NCI-H187 (cell line): Measurements from ENCODE around the gene MC1R.
"Not testable (repeated sequence)": the region's sequence is repeated elsewhere in the genome, so short reads cannot be mapped to it uniquely, and the experiment has no call there.

Experiments used
- DNase-seq, 2 experiments: peaks; one replicate each; lab custom pipeline; 2025; lab: John Stamatoyannopoulos, UW

MC1R gene

DNA sequence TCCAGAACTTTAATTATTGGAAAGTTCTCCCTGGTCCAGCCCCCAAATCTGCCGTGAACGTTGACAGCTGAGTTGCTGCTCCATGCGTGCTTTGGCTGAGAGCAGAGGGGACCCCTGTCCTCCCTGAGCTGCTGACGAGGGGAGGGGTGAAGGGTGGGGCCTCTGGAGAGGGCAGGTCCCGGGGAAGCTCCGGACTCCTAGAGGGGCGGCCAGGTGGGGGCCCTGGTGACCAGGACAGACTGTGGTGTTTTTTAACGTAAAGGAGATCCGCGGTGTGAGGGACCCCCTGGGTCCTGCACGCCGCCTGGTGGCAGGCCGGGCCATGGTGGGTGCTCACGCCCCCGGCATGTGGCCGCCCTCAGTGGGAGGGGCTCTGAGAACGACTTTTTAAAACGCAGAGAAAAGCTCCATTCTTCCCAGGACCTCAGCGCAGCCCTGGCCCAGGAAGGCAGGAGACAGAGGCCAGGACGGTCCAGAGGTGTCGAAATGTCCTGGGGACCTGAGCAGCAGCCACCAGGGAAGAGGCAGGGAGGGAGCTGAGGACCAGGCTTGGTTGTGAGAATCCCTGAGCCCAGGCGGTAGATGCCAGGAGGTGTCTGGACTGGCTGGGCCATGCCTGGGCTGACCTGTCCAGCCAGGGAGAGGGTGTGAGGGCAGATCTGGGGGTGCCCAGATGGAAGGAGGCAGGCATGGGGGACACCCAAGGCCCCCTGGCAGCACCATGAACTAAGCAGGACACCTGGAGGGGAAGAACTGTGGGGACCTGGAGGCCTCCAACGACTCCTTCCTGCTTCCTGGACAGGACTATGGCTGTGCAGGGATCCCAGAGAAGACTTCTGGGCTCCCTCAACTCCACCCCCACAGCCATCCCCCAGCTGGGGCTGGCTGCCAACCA lies at the start of gene MC1R:
Gene MC1R (plus strand): TSS at position 410 of the 895 bp plus-strand sequence. CDS start 397 bp downstream, at position 807.
- DNase-seq, result no peak

DNA sequence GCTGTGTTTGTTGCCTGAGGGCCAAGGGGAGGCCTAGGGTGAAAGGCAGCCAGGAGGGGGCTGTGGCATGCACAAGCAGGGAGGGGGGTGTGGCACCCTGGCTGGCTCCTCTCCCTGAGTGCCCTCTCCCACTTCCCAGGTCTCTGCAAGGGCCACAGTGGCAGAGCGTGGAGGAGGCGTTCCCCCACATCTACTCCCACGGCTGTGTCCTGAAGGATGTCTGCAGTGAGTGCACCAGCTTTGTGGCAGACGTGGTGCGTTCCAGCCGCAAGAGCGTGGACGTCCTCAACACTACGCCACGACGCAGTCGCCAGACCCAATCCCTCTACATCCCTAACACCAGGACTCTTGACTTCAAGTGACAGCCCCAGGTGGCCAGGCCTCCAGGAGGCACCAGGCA lies 48.8 kb upstream of the MC1R start:
- DNase-seq, result no peak

DNA sequence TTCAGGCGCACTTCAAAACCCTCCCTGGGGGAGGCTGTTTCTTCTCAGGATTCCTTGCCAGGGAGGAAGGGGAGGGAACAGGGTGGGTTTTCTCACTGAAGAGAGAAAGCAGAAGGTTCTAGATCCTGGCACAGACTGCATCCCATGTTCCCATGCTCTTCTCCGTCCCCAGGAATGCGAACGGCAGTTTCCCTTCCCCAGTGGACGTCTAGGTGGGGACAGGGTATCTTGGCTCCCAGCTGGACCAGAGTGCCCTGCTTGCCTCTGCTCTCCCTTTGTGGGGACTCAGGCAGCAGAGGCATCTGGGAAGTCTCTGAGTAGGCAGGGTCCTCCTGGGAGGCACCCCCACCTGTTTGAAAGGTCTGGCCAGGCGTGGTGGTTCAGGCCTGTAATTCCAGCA lies 48.2 kb upstream of the MC1R start:
- DNase-seq, result no peak

DNA sequence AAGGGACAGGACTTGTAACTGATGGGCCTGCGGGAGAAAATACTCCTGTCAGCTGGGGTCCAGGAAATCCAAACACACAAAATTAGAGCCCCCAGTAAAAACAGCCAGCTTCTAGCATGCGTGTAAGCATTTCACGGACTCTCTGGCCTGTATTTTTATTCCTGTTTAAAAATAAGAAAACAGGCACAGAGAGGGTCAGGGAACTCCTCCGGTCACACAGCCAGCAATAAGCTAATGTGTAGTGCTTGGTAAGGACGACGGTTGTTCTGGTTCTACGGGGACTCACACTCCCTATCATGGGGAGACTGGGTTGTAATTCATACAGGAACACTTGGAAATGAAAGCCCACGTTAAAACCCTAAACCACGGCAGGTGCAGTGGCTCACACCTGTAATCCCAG lies 46.8 kb upstream of the MC1R start:
- no peak for DNase-seq

DNA sequence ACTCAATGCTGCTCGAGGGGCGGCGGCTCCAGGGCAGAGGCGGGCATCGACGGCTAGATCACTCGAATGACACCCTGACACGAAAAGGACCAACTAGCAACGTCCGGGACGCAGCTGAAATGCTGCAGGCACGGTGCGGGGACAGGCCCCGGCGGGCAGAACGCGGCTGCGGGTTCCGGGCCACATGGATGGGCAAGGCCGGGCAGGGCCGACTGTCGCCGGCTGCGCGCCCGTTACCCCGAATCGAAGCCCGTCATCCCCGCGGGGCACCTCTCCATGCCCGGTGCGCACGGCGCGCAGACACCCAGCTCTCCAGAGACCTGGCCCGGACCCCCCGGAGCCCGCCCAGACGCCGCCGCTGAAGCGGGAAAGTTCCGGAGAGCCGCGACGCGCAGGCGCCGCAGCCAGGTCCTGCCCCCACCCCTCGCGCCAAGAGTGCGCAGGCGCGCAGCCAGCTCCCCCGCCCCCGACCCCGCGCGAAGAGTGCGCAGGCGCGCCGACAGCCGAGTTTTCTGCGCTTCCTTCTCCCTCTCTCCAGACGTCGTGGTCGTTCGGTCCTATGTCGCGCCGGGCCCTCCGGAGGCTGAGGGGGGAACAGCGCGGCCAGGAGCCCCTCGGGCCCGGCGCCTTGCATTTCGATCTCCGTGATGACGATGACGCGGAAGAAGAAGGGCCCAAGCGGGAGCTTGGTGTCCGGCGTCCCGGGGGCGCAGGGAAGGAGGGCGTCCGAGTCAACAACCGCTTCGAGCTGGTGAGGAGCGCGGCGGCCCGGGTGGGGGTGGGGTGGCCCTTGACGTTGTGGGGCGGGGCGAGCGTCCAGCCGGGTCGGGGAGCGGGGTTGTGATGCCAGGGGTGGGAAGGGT lies 45.3 kb upstream of the MC1R start, which contains the start of gene TCF25:
Gene TCF25 (plus strand): TSS at position 484 of the 863 bp plus-strand sequence. CDS start 76 bp downstream, at position 560.
- DNase-seq, result peak; percentile 54 to 81

DNA sequence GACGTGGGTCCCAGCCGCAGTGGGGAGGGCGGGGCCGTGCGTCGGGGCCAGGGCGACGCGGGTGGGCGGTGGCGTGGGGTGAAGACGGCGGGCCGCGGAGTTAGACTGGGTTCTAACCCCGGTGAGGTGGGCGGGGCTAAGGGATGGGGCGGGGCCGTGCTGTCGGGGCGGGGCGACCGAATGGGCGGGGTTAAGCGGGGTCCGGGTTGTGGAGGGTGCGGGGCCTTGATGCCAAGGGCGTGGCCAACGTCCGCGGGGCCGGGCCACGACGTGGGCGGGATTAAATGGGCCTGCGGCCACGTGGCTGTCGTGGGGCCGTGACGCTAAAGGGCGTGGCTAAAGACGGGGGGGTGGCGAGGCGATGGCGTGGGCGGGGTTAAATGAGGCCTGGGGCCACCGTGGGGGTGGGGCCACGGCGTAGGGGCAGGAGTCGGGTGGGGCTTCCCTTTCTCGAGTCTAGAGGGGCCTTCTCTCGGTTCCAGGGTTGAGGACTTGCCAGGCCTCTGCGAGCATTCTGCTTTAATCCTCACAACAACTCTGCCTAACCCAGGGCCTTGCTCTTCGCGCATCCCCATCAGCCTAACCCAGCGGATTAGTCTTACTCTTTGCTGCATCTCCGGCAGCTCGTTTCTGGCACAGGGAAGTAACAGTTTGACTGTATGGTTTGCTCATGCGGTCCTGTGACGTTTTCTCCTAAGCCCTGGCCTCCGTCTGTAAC lies 44.5 kb upstream of the MC1R start:
- DNase-seq, result peak; percentile 52 to 78

DNA sequence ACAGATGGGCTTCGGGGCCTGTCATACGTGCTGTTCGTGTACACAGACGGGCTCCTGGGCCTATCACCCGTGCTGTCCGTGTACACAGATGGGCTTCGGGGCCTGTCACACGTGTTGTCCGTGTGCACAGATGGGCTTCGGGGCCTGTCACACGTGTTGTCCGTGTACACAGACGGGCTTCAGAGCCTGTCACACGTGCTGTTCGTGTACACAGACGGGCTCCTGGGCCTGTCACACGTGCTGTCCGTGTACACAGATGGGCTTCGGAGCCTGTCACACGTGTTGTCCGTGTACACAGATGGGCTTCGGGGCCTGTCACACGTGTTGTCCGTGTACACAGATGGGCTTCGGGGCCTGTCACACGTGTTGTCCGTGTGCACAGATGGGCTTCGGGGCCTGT lies 39.5 kb upstream of the MC1R start:
- DNase-seq, result not testable (repeated sequence)

DNA sequence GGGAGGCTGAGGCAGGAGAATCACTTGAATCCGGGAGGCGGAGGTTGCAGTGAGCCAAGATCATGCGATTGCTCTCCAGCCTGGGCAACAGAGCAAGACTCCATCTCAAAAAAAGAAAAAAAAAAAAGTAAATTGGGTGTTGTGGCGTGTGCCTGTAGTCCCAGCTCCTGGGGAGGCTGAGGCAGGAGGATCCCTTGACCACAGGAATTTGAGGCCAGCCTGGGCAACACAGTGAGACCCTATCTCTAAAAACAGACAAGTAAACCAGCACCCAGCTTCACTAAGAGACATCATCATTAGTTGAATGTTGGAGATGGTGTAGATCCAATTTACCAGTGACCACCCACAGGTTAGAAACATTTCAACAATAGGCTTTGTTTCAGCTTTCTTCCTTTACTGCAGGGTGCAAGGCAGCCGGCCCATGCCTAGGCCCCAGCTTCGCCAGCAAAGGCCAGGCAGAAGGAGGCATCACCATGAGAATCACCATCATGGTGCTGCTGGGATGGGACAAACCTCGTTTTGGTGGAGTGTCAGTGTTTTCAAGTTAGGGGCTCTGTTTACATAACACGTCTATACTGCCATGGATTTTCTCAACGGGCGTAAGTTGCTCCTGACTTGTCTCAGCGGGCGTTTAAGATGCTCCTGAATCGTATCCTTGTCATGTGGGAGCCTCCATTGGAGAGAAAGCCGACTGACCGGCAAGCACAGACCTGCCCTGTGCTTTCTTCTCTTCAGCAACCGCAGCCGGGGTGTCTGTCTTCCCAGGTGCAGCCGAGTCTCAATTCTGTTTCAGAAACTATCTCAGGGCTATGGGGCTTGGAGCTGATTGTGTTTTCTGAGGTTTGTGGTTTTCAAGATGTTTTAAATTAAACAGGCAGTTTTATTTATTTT lies 37.9 kb upstream of the MC1R start:
- peak in 1 of 2 experiments; percentile 54 for DNase-seq

DNA sequence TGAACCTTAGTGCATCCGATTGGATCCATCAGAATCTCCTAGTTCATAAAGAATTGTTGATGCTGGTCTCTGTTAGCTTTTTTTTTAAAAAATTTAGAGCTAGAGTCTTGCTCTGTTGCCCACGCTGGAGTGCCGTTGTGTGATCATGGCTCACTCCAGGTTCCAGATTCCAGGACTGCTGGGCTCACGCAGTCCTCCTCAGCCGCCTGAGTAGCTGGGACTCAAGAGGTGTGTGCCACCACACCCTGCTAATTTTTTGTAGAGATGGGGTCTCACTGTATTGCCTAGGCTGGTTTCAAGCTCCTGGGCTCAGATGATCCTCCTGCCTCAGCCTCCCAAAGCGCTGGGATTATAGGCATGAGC lies 37.3 kb upstream of the MC1R start:
- DNase-seq, result no peak

DNA sequence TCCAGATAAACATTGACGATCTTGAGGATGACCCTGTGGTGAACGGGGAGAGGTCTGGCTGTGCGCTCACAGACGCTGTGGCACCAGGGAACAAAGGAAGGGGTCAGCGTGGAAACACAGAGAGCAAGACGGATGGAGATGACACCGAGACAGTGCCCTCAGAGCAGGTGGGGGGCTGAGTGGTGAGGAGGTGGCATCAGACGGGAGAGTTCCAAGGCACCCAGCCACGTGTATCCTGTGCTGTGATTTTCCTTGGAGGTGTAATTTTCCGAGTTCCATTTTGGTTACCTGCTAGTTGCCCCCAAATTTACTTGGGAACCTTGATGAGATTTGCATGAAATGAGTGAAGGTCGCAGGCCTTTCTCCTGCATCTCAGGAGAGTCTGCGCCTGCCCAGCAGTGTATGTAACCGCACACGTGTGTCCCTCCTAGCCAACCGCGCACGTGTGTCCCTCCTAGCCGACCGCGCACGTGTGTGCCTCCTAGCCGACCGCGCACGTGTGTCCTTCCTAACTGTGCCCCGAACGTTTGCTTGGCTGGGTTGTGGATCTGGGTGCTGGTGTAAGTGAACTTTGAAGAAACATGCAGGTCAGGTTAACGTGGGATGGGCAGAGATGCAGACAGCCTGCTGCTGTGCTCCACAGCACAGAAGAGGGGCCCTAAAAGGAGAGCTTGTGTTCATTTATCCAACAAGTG lies 35.2 kb upstream of the MC1R start:
- no peak for DNase-seq

DNA sequence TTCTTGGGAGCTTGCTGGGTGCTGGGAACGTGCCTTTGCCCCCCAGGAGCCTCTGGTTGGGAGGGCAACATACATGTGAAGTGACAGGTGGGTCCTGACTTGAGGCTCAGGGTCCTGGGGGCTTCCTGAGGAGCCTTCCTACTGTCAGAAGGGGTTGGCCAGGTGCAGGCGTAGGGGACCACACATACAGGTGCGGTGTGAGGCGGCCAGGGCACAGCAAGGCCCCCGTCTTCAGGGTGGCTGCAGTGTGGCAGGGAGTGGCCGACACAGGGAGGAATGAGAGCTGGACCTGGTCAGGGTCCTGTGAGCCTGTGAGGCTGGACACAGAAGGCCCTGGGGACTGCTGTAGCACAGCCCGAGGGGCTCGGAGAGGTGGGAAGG lies 34.6 kb upstream of the MC1R start:
- no peak for DNase-seq

DNA sequence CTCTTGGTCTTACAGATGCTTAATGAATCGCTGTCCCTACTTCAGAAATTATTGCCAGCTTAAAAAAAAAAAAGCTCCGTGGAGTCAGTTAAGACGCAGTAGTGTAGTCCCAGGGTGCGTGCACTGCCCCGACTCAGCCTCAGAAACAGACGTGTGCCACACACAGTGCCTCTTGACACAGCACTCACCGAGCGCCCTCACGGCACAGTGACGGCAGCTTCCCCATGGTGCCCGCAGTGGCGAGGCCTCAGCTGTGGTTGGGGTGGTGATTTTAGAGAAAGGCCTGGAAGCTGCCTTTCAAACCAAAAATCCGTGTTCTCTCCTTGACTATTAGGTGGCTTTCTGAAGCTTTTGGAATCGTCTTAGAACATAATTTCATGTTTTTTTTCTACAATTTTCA lies 31.4 kb upstream of the MC1R start:
- no peak for DNase-seq

DNA sequence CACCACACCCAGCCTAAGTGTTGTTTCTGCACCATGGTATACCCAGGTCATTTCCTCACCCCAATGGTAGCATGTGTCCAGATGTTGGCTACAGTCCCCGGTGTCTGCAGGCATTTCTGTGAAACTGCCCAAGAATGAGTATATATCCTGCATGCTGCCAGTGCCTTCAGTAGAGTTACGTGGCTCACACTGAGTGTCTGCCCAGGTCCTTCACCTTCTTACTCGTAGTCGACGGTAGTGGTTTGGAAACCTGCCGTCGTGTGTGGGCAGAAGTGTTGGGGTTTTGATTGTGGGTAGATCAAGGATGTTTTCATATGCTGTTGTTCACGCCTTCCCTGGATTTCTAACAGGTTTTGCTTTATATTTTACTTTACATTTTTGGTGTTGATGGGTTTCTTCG lies 28.5 kb upstream of the MC1R start:
- DNase-seq, result no peak

DNA sequence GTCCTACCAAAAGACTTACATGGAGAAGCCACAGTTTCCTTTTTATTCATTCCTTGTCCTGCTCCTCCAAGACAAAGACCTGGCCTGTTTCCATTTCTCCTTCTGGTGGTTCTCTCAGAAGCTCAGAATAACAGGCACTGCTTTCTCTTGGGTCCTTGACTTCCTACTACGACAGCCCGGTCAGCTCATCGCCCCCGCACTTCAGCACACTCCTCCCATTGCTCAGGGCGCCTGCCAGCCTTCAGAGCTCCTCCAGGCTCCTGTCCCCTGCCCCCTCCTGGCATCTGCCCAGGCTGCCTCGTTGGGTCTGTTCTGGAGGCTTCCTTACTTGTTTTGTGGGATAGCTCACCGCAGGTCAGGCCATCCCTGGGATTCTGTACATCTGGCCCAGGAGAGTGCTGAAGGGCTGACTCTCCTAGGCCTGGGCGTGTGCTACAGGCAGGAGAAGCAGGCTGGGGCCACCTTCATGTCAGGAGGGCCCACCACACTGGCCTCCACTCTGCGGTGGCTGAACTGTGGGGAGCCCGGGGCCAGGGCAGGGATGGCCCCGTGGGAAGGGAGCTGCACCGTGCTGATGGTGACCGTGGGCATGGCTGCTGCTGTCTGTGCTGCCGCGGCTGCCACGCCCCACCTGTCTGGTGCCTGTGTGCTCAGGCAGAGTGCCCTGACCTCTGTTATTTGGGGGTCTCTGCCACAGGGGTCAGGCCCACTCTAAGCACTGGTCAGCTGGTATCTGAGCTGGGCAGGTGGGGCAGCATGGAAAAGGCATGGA lies 27.6 kb upstream of the MC1R start:
- DNase-seq, result no peak

DNA sequence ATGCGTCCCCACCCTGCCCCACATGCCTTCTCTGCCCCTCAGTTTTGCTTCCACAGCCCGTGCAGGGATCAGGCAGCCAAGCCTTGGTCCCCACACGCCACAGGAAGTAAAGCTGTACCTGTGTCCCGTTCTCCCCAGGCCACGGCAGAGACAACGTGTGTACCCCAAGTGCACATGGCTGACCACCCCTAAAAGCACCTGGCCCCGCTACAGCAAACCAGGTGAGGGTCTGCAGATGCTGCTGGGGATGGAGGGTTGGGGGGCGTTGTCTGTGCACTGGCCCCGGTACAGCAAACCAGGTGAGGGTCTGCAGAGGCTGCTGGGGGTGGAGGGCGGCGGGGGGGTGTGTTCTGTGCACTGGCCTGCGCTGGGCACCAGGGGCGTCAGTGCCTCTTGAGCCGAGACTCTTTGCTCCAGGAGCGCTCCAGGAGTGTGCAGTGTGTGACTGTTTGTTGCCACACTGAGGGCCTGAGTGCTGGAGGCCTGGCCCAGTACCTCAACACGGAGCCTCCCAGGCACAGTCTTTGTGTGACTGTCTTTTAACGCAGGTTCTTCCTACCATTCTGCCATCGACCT lies 26.5 kb upstream of the MC1R start:
- no peak for DNase-seq

DNA sequence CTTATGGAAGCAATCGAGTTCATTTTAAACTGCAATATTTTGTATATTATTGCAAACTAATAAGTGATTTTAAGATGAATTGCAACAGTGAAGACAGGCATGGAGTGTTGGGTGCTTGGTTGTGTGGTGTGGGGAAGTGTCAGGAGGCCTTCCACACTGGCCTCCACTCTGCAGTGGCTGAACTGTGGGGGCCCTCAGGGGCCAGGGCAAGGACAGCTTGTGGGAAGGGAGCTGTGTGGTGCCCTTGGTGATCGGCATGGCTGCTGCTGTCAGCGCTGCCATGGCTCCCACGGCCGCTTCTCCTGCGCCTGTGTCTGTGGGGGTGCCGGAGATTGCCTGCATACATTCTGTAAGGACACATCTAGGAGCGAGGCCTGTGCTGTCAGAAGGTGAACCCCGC lies 26.0 kb upstream of the MC1R start:
- DNase-seq, result no peak

DNA sequence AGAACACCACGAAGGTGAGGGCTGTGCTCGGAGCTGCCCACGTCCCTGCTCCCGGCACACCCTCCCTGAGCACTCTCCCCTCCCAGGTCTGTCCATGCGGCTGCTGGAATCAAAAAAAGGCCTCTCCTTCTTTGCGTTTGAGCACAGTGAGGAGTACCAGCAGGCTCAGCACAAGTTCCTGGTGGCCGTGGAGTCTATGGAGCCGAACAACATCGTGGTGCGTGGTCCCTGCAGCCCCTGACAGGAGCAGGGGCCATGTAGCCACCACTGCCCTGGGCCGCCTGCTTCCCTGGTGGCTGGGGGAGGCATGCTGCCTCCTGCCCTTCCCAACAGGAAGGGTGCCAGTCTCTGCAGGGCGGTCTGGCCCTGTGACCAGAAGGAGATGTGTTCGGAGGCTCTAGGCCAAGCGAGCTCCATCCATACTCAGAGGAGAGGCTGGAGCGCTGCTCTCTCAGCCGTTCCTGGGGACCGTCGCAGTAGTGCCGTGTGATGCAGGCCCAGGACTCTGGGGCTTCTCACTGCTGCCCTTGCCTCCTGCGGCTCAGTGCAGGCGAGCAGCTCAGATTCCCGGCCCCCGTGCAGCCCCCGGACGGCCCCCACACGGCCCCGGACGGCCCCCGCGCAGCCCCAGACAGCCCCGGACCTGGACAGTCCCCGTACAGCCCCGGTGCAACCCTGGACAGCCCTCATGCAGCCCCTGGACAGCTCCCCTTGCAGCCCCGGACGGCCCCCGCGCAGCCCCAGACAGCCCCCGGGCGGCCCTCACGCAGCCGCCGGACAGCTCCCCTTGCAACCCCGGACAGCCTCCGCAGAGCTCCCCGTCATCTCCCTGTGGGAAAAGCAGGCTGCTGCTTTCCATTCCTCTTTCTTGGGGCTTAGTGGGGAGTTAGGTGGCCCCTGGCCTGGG lies 24.8 kb upstream of the MC1R start:
- no peak for DNase-seq

DNA sequence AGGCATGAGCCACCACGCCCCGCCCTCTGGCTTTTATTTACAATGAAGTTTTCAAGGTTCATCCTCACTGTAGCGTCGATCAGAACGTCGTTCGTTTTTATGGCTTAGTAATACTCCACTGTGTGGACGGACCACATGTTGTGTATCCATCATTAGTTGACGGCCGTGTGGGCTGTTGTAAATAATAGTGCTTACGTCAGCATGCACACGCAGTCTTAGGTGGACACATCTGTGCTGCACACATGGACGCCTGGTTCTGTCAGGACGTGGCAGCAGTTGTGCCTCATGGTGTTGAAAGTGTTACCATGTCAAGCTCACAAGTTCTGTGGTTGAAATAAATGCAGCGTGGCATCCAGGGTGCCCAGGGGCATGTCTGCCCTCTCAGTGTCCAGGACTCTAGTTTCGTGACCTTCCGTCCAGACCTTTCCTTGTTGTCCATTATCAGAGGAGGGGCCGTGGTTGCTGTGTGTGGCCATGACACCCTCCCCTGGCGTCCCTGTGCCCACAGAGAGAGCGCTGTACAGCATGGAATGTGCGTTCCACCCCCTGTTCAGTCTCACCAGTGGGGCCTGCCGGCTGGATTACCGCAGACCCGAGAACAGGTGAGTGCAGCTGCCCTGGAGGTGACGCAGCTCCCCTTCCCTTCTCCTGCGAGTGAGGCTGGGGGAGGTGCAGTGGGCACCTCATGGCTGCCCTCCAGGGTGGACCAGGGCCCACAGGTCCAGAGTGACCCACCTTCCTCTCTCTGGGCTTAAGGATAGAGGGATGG lies 23.0 kb upstream of the MC1R start:
- no peak for DNase-seq
